ENCODE data around the gene TXNDC5. TPM values are rescaled to one million over a fixed set of nuclear protein-coding genes. Genes with fewer than 3 reads are reported as not detected.

TXNDC5 gene
- total and polyA plus RNA-seq, 4 donors: 50.2 to 273 (median 160) TPM

DNA sequence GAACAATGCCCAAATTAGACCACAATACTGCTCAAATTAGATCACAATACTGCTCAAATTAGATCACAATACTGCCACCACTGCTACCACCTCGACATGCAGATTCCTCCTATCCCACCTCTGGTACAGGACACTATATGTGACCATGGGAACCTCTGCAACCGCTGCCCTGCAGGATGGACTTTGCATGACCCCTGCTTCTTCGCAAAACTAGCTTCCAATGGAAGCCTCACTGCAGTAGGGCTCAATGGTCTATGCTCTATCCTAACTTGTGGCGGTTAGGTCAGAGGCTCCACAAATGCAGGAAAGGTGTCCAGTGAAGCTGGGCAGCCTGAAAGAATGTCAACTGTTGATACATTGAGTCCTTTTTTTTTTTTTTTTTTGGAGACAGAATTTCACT, 7.8 kb upstream of the TXNDC5 start:
- Histone ChIP-seq H3K4me1 (ENCODE audit: control insufficient read depth in 4 of 4, insufficient read depth in 4 of 4, low read length in 3 of 4) (no peaks in the 10 kb centered on the region), H3K27ac (ENCODE audit: low read depth in 1 of 2, low read length in 2 of 2) (no peak overlapping the region), H3K27me3 (ENCODE audit: control insufficient read depth in 4 of 4, insufficient read depth in 4 of 4, low read length in 3 of 4) (no peaks in the 10 kb centered on the region), H3K9me3 (ENCODE audit: control insufficient read depth in 4 of 4, low read length in 3 of 4) (no peaks in the 10 kb centered on the region), H3K36me3 (ENCODE audit: control insufficient read depth in 4 of 4, insufficient read depth in 3 of 4, low read depth in 1 of 4, low read length in 3 of 4) (no peaks in the 10 kb centered on the region), H3K4me3 (ENCODE audit: low read depth in 1 of 3, low read length in 3 of 3) (no peak overlapping the region), H3K9ac (ENCODE audit: low read depth in 1 of 2, low read length in 2 of 2) (no peak overlapping the region)
- DNase-seq (ENCODE audit: low spot score): no peak
- TF ChIP-seq YY1 (IDR thresholded peaks at IDR 0.05) (no peak), SP1 (IDR thresholded peaks at IDR 0.05) (no peak), FOXA2 (IDR thresholded peaks at IDR 0.05) (no peak), NR2F2 (IDR thresholded peaks at IDR 0.05) (no peak), HNF4G (IDR thresholded peaks at IDR 0.05) (no peak), RAD21 (IDR thresholded peaks at IDR 0.05) (no peak), GABPA (IDR thresholded peaks at IDR 0.05 in 1 of 2, conservative IDR thresholded peaks at IDR 0.05 in 1 of 2) (no peak)
- TF ChIP-seq, protein P1, sequence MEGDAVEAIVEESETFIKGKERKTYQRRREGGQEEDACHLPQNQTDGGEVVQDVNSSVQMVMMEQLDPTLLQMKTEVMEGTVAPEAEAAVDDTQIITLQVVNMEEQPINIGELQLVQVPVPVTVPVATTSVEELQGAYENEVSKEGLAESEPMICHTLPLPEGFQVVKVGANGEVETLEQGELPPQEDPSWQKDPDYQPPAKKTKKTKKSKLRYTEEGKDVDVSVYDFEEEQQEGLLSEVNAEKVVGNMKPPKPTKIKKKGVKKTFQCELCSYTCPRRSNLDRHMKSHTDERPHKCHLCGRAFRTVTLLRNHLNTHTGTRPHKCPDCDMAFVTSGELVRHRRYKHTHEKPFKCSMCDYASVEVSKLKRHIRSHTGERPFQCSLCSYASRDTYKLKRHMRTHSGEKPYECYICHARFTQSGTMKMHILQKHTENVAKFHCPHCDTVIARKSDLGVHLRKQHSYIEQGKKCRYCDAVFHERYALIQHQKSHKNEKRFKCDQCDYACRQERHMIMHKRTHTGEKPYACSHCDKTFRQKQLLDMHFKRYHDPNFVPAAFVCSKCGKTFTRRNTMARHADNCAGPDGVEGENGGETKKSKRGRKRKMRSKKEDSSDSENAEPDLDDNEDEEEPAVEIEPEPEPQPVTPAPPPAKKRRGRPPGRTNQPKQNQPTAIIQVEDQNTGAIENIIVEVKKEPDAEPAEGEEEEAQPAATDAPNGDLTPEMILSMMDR (IDR thresholded peaks at IDR 0.05; ENCODE audit: low read depth, low read length, missing input control): no peak
- TF ChIP-seq, protein P2, sequence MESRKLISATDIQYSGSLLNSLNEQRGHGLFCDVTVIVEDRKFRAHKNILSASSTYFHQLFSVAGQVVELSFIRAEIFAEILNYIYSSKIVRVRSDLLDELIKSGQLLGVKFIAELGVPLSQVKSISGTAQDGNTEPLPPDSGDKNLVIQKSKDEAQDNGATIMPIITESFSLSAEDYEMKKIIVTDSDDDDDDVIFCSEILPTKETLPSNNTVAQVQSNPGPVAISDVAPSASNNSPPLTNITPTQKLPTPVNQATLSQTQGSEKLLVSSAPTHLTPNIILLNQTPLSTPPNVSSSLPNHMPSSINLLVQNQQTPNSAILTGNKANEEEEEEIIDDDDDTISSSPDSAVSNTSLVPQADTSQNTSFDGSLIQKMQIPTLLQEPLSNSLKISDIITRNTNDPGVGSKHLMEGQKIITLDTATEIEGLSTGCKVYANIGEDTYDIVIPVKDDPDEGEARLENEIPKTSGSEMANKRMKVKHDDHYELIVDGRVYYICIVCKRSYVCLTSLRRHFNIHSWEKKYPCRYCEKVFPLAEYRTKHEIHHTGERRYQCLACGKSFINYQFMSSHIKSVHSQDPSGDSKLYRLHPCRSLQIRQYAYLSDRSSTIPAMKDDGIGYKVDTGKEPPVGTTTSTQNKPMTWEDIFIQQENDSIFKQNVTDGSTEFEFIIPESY (IDR thresholded peaks at IDR 0.05): no peak
- TF ChIP-seq, protein P3, sequence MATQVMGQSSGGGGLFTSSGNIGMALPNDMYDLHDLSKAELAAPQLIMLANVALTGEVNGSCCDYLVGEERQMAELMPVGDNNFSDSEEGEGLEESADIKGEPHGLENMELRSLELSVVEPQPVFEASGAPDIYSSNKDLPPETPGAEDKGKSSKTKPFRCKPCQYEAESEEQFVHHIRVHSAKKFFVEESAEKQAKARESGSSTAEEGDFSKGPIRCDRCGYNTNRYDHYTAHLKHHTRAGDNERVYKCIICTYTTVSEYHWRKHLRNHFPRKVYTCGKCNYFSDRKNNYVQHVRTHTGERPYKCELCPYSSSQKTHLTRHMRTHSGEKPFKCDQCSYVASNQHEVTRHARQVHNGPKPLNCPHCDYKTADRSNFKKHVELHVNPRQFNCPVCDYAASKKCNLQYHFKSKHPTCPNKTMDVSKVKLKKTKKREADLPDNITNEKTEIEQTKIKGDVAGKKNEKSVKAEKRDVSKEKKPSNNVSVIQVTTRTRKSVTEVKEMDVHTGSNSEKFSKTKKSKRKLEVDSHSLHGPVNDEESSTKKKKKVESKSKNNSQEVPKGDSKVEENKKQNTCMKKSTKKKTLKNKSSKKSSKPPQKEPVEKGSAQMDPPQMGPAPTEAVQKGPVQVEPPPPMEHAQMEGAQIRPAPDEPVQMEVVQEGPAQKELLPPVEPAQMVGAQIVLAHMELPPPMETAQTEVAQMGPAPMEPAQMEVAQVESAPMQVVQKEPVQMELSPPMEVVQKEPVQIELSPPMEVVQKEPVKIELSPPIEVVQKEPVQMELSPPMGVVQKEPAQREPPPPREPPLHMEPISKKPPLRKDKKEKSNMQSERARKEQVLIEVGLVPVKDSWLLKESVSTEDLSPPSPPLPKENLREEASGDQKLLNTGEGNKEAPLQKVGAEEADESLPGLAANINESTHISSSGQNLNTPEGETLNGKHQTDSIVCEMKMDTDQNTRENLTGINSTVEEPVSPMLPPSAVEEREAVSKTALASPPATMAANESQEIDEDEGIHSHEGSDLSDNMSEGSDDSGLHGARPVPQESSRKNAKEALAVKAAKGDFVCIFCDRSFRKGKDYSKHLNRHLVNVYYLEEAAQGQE (IDR thresholded peaks at IDR 0.05): no peak
- whole genome bisulfite sequencing: 87% methylated on average over 4 of the region's 4 CpGs

DNA sequence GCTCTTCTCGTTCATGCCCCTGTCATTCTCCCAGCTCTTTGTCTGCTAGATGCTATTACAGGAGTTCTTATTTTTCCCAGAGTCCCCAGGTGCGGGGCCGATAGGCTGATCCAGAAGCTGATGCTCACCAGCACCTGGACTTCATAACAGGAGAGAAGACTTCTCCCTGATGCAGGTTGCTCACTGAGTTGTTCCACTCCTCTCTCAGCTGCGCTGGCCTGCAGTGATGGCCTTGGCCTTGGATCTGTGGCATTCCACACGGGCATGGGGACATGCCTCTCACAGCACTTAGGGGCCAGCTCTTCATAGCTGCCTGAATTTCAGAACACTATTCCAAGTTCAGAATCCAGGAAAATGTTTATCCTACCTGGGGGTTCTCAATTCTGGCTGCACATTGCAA, 7.1 kb upstream of the TXNDC5 start:
- Histone ChIP-seq H3K27ac (ENCODE audit: low read depth in 1 of 2, low read length in 2 of 2) (no peak overlapping the region), H3K9ac (ENCODE audit: low read depth in 1 of 2, low read length in 2 of 2) (no peak overlapping the region), H3K4me3 (ENCODE audit: low read depth in 1 of 3, low read length in 3 of 3) (no peak overlapping the region), H3K9me3 (ENCODE audit: control insufficient read depth in 4 of 4, low read length in 3 of 4) (no peaks in the 10 kb centered on the region), H3K4me1 (ENCODE audit: control insufficient read depth in 4 of 4, insufficient read depth in 4 of 4, low read length in 3 of 4) (no peaks in the 10 kb centered on the region), H3K36me3 (ENCODE audit: control insufficient read depth in 4 of 4, insufficient read depth in 3 of 4, low read depth in 1 of 4, low read length in 3 of 4) (no peaks in the 10 kb centered on the region), H3K27me3 (ENCODE audit: control insufficient read depth in 4 of 4, insufficient read depth in 4 of 4, low read length in 3 of 4) (no peaks in the 10 kb centered on the region)
- 87% methylated on average over 5 of the region's 5 CpGs for WGBS
- TF ChIP-seq NR2F2 (IDR thresholded peaks at IDR 0.05) (no peak), YY1 (IDR thresholded peaks at IDR 0.05) (no peak), RAD21 (IDR thresholded peaks at IDR 0.05) (no peak)
- DNase-seq (ENCODE audit: low spot score): peak; percentile 28

DNA sequence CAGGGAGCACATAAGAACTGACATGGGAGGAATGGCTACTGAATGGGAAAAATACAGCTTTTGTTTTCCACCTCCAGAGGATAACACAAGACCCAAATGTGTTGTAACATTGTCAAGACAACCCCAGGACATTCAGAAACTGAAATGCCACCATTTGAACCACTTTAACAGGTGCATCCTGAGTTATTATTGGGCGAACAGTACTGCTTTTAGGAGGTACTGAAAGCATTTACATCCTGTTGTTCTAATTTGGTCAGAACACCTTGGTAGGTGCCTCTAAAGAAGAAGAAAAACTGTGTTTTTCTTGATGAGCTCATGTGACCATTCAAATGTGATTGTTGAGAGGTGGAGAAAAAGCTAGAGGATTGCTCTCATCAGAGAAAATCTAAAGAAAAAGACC, 6.4 kb upstream of the TXNDC5 start:
- Histone ChIP-seq H3K4me3 (ENCODE audit: low read depth in 1 of 3, low read length in 3 of 3) (no peak overlapping the region), H3K27me3 (ENCODE audit: control insufficient read depth in 4 of 4, insufficient read depth in 4 of 4, low read length in 3 of 4) (no peaks in the 10 kb centered on the region), H3K9ac (ENCODE audit: low read depth in 1 of 2, low read length in 2 of 2) (no peak overlapping the region), H3K36me3 (ENCODE audit: control insufficient read depth in 4 of 4, insufficient read depth in 3 of 4, low read depth in 1 of 4, low read length in 3 of 4) (no peaks in the 10 kb centered on the region), H3K9me3 (ENCODE audit: control insufficient read depth in 4 of 4, low read length in 3 of 4) (no peaks in the 10 kb centered on the region), H3K27ac (ENCODE audit: low read depth in 1 of 2, low read length in 2 of 2) (no peak overlapping the region), H3K4me1 (ENCODE audit: control insufficient read depth in 4 of 4, insufficient read depth in 4 of 4, low read length in 3 of 4) (peaks cover 0 to under 1% (median 0%) of the 10 kb centered on the region in 4 donors)
- no peak for DNase-seq (ENCODE audit: low spot score)
- WGBS: 88% methylated on average over 1 of the region's 1 CpG
- TF ChIP-seq HNF4G (IDR thresholded peaks at IDR 0.05) (no peak), RXRA (IDR thresholded peaks at IDR 0.05) (no peak), FOXA2 (IDR thresholded peaks at IDR 0.05) (no peak), YY1 (IDR thresholded peaks at IDR 0.05) (no peak), SP1 (IDR thresholded peaks at IDR 0.05) (no peak), GABPA (IDR thresholded peaks at IDR 0.05 in 1 of 2, conservative IDR thresholded peaks at IDR 0.05 in 1 of 2) (no peak), HNF4A (conservative IDR thresholded peaks at IDR 0.05) (no peak), NR2F2 (IDR thresholded peaks at IDR 0.05) (no peak), FOXA1 (IDR thresholded peaks at IDR 0.05) (no peak), JUND (IDR thresholded peaks at IDR 0.05) (no peak)
- TF ChIP-seq, protein P2 (IDR thresholded peaks at IDR 0.05): no peak
- TF ChIP-seq, protein P3 (IDR thresholded peaks at IDR 0.05): no peak

All from liver (tissue), 9 donors.